ENCODE data around the gene OXTR. TPM values are rescaled to one million over a fixed set of nuclear protein-coding genes. Genes with fewer than 3 reads are reported as not detected.

The OXTR gene
- polyA plus RNA-seq, 1 donor (not counting 4 experiments of a cell fraction or from before 2014, with no cell fraction given) = 0.16 TPM

DNA sequence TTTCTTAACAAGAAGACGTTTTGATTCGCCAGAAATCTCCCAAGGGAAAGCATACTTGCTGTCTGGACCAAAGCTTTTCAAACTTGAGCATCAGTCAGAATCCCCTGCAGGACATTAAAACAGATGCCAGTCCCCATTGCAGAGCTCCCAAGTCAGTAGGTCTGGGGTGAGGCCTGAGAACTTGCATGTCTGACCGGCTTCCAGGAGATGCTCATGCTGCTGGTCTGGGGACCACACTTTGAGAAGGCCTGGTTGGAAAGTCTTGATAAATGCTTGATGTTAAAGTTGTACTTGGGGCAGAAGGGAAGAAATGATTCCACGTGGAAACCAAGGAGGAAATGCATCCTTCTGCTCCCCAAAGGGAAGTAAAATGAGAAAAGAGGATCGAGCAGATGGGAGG lies 60.1 kb downstream of the OXTR start:
- Histone ChIP-seq H3K36me3 (ENCODE audit: control insufficient read depth in 2 of 2, extremely low read depth in 1 of 2, insufficient read depth in 2 of 2, low read length in 2 of 2) (no peaks in the 10 kb centered on the region), H3K4me2 (ENCODE audit: control insufficient read depth, extremely low read depth, insufficient read depth, low read depth, low read length) (no peak overlapping the region), H3K27ac (ENCODE audit: control insufficient read depth, insufficient read depth, low read length) (no peak overlapping the region), H2AFZ (ENCODE audit: control insufficient read depth, low read length) (no peak overlapping the region), H3K9me1 (ENCODE audit: control insufficient read depth, extremely low read depth, insufficient read depth, low read length) (no peaks in the 10 kb centered on the region), H3K79me2 (ENCODE audit: control insufficient read depth, insufficient read depth, low read length) (no peaks in the 10 kb centered on the region), H4K20me1 (ENCODE audit: control insufficient read depth, extremely low read depth, insufficient read depth, low read length) (no peaks in the 10 kb centered on the region), H3K27me3 (ENCODE audit: control insufficient read depth, extremely low read depth, insufficient read depth, low read length) (no peaks in the 10 kb centered on the region), H3K9me3 (ENCODE audit: control insufficient read depth, low read depth, low read length) (peaks cover 8% of the 10 kb centered on the region), H3K4me3 (ENCODE audit: control insufficient read depth in 2 of 3, extremely low read depth in 1 of 3, insufficient read depth in 2 of 3, low read depth in 1 of 3, low read length in 3 of 3) (no peak overlapping the region), H3K4me1 (ENCODE audit: control insufficient read depth, extremely low read depth, insufficient read depth, low read length) (peaks cover 12% of the 10 kb centered on the region), H3K9ac (ENCODE audit: control insufficient read depth, extremely low read depth, insufficient read depth, low read length) (no peak overlapping the region)
- TF ChIP-seq, protein P1, sequence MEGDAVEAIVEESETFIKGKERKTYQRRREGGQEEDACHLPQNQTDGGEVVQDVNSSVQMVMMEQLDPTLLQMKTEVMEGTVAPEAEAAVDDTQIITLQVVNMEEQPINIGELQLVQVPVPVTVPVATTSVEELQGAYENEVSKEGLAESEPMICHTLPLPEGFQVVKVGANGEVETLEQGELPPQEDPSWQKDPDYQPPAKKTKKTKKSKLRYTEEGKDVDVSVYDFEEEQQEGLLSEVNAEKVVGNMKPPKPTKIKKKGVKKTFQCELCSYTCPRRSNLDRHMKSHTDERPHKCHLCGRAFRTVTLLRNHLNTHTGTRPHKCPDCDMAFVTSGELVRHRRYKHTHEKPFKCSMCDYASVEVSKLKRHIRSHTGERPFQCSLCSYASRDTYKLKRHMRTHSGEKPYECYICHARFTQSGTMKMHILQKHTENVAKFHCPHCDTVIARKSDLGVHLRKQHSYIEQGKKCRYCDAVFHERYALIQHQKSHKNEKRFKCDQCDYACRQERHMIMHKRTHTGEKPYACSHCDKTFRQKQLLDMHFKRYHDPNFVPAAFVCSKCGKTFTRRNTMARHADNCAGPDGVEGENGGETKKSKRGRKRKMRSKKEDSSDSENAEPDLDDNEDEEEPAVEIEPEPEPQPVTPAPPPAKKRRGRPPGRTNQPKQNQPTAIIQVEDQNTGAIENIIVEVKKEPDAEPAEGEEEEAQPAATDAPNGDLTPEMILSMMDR (optimal IDR thresholded peaks at IDR 0.05 in 1 of 3, IDR thresholded peaks at IDR 0.05 in 1 of 3, conservative IDR thresholded peaks at IDR 0.05 in 1 of 3; ENCODE audit: extremely low read depth in 1 of 3, insufficient read depth in 2 of 3, low read length in 3 of 3) = no peak
- TF ChIP-seq EZH2 (IDR thresholded peaks at IDR 0.05; ENCODE audit: low read length) = no peak
- dilution Hi-C loops (cut with MboI; ENCODE audit: extremely low pct_ligation_motif_present, low sequenced_read_pairs) = no loop called here
- FAIRE-seq (no peak), DNase-seq (ENCODE audit: low read depth, low spot score) (no peak)

DNA sequence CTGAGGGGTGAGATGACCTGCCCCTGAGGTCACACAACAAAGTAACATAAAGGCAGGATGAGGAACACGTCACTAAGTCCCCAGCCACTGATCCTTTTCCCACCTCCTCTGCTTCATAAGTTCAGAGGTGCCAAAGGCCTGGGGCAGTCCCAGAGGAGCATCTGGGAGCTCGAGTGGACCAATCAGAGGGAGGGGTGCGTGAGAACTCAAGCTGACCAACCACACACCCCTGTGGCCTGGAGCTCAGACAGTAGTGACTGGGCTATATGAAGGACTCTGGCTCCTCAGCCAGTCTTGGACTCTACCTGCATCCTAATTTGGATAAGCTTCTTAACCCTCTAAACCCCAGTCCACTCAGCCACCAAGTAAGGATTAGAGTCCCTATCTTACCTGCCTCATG lies 63.8 kb downstream of the OXTR start:
- TF ChIP-seq EZH2 (IDR thresholded peaks at IDR 0.05; ENCODE audit: low read length) = no peak
- TF ChIP-seq, protein P1 (optimal IDR thresholded peaks at IDR 0.05 in 1 of 3, IDR thresholded peaks at IDR 0.05 in 1 of 3, conservative IDR thresholded peaks at IDR 0.05 in 1 of 3; ENCODE audit: extremely low read depth in 1 of 3, insufficient read depth in 2 of 3, low read length in 3 of 3) = no peak
- H3K27ac ChIP-seq (ENCODE audit: control insufficient read depth, insufficient read depth, low read length) = no peak overlapping the region
- H3K4me3 ChIP-seq (ENCODE audit: control insufficient read depth in 2 of 3, extremely low read depth in 1 of 3, insufficient read depth in 2 of 3, low read depth in 1 of 3, low read length in 3 of 3) = no peak overlapping the region
- H3K4me1 ChIP-seq (ENCODE audit: control insufficient read depth, extremely low read depth, insufficient read depth, low read length) = no peaks in the 10 kb centered on the region
- FAIRE-seq (no peak), DNase-seq (ENCODE audit: low read depth, low spot score) (no peak)
- H2AFZ ChIP-seq (ENCODE audit: control insufficient read depth, low read length) = no peak overlapping the region
- no peaks in the 10 kb centered on the region for H3K27me3 ChIP-seq (ENCODE audit: control insufficient read depth, extremely low read depth, insufficient read depth, low read length)
- no peak overlapping the region for H3K4me2 ChIP-seq (ENCODE audit: control insufficient read depth, extremely low read depth, insufficient read depth, low read depth, low read length)
- dilution Hi-C loops (cut with MboI; ENCODE audit: extremely low pct_ligation_motif_present, low sequenced_read_pairs) = no loop called here
- H3K9me3 ChIP-seq (ENCODE audit: control insufficient read depth, low read depth, low read length) = peaks cover 8% of the 10 kb centered on the region
- no peaks in the 10 kb centered on the region for H3K9me1 ChIP-seq (ENCODE audit: control insufficient read depth, extremely low read depth, insufficient read depth, low read length)
- H3K79me2 ChIP-seq (ENCODE audit: control insufficient read depth, insufficient read depth, low read length) = no peaks in the 10 kb centered on the region
- no peaks in the 10 kb centered on the region for H3K36me3 ChIP-seq (ENCODE audit: control insufficient read depth in 2 of 2, extremely low read depth in 1 of 2, insufficient read depth in 2 of 2, low read length in 2 of 2)
- H4K20me1 ChIP-seq (ENCODE audit: control insufficient read depth, extremely low read depth, insufficient read depth, low read length) = no peaks in the 10 kb centered on the region
- H3K9ac ChIP-seq (ENCODE audit: control insufficient read depth, extremely low read depth, insufficient read depth, low read length) = no peak overlapping the region
